Right atrium auricular region (tissue), 2 donors: Measurements from ENCODE around the gene ARID2. TPM values are rescaled to one million over a fixed set of nuclear protein-coding genes. Genes with fewer than 3 reads are reported as not detected.

Experiments used
- DNase-seq: peaks from one replicate; pipeline ENCODE4 v3.0.0-alpha.2; 2019; ENCODE audit warnings: low spot score
- H3K27ac ChIP-seq, 2 donors: fragments of 200-600 bp; sonication (generic); 1 replicate in 1 of 2; 2 replicates in 1 of 2; pipeline ENCODE4 v1.5.1; 2016 to 2019
- H3K27me3 ChIP-seq, 2 donors: fragments of 200-600 bp; sonication (generic); one replicate each; pipeline versions ENCODE4 v1.5.1 to v1.6.0; 2017 to 2019
- H3K36me3 ChIP-seq: fragments of 200-600 bp; sonication (generic); one replicate; pipeline ENCODE4 v1.5.1; 2016
- H3K4me1 ChIP-seq, 2 donors: fragments of 200-600 bp; sonication (generic); one replicate each; pipeline versions ENCODE4 v1.5.1 to v1.6.0; 2017 to 2019
- H3K4me3 ChIP-seq, 2 donors: fragments of 200-600 bp; sonication (generic); 1 replicate in 1 of 2; 2 replicates in 1 of 2; pipeline ENCODE4 v1.5.1; 2017 to 2019; ENCODE audit warnings: mild to moderate bottlenecking in 1 of 2, moderate library complexity in 1 of 2
- H3K9me3 ChIP-seq, 2 donors: fragments of 200-600 bp; sonication (generic); one replicate each; pipeline ENCODE4 v1.5.1; 2019
- total RNA-seq, 2 donors: library from RNA; depleted of rRNA; stranded (reverse); fragments of >200 nt; gene quantifications; one replicate each; pipeline ENCODE4 v1.1.0, GENCODE V29; 2016
- TF ChIP-seq, protein P1 (sequence below), 2 donors: fragments of 200-600 bp; sonication (generic); IDR thresholded peaks; one replicate each; pipeline ENCODE4 v1.5.1; 2019; ENCODE audit warnings: antibody characterized with exemption in 2 of 2

ARID2 gene
- total RNA-seq, 2 donors from 2014 or later = 13.7 to 19.5 TPM

DNA sequence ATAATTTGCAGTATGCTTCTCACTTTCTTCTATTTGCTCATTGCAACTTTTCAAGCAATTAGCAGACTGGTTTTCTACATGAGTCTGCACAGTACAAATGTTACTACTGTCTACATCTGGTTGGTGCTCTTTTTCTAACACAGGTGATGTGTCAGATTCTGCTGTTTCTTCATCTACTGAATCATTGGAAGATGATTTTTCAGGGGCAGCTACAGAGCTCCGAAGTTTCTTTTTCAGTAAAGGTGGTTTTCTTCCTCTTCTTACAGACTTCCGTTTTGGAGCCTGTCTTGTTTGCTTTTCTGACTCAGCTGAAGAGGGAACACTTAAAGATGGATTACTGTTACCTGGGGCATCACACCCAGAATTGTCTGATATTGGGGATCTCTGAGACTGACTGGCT lies 198.8 kb downstream of the ARID2 start:
- Histone ChIP-seq H3K4me1 (peaks cover 0 to under 1% of the 10 kb centered on the region in 2 donors), H3K36me3 (peaks cover 81% of the 10 kb centered on the region), H3K9me3 (no peaks in the 10 kb centered on the region), H3K27ac (no peak overlapping the region), H3K4me3 (no peak overlapping the region), H3K27me3 (no peaks in the 10 kb centered on the region)
- no peak for DNase-seq
- TF ChIP-seq, protein P1, sequence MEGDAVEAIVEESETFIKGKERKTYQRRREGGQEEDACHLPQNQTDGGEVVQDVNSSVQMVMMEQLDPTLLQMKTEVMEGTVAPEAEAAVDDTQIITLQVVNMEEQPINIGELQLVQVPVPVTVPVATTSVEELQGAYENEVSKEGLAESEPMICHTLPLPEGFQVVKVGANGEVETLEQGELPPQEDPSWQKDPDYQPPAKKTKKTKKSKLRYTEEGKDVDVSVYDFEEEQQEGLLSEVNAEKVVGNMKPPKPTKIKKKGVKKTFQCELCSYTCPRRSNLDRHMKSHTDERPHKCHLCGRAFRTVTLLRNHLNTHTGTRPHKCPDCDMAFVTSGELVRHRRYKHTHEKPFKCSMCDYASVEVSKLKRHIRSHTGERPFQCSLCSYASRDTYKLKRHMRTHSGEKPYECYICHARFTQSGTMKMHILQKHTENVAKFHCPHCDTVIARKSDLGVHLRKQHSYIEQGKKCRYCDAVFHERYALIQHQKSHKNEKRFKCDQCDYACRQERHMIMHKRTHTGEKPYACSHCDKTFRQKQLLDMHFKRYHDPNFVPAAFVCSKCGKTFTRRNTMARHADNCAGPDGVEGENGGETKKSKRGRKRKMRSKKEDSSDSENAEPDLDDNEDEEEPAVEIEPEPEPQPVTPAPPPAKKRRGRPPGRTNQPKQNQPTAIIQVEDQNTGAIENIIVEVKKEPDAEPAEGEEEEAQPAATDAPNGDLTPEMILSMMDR (IDR thresholded peaks at IDR 0.05) = no peak

DNA sequence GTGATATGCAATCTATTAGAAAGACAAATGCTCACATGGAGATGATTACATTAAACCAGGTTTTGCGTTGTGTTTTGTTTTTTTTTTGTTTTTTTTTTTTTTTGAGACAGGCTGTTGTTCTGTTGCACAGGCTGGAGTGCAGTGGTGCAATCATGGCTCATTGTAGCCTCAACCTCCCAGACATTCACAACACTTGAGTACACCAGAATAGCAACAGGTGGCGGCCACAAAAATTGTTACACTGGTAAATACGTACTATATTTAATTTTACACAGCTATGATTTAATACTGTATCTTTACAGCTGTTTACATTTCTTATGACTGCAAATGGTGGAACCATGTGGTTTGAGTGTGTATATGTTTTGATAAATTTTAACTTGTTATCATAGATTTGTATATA lies 200.9 kb downstream of the ARID2 start:
- Histone ChIP-seq H3K27me3 (no peaks in the 10 kb centered on the region), H3K4me1 (peaks cover 0 to 20% of the 10 kb centered on the region in 2 donors), H3K9me3 (no peaks in the 10 kb centered on the region), H3K36me3 (peaks cover 67% of the 10 kb centered on the region), H3K4me3 (no peak overlapping the region), H3K27ac (no peak overlapping the region)
- DNase-seq = no peak
- TF ChIP-seq, protein P1 (IDR thresholded peaks at IDR 0.05) = no peak

DNA sequence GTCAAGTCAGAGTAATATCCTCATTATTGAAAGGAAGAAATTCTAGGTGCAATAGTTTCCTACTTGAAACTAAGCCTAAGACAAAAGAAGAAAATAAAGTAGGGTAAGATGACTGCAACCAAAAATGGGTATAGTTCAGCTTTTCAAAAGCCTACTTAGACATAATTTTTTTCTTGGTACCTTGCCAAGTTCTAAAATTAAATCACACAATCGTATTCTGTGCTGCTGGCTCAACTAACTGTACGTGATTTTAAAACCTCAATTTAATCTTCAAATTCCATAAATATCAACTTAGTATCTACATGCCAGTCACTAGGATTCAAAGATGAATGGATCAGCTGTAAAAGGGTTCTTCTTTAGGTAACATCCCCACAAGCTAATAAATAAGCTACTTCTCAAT lies 204.0 kb downstream of the ARID2 start:
- Histone ChIP-seq H3K4me3 (no peak overlapping the region), H3K27me3 (no peaks in the 10 kb centered on the region), H3K4me1 (peaks cover 0 to 20% of the 10 kb centered on the region in 2 donors), H3K27ac (no peak overlapping the region), H3K9me3 (no peaks in the 10 kb centered on the region), H3K36me3 (peaks cover 47% of the 10 kb centered on the region)
- no peak for DNase-seq
- TF ChIP-seq, protein P1 (IDR thresholded peaks at IDR 0.05) = no peak

DNA sequence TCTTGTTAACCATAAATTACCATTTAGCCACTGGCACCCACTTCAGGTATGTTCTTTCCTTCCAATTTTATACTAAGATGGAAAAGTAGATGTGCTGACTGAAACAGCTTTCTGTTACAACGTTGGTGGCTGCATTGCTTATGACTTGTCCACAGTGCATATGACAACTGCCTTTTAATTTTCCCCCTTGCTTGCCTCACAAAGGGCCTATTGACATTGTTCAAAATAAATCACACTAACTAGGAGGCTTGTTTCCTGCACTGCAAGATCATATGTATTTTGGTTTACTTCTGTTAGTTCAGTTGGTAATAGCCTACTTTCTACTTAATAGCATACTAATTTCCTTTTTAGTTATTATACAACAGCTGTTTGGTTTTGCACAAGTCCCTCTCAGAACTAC lies 205.4 kb downstream of the ARID2 start:
- peaks cover 0 to 20% of the 10 kb centered on the region in 2 donors for H3K4me1 ChIP-seq
- DNase-seq = no peak
- H3K27ac ChIP-seq = no peak overlapping the region
- peaks cover 35% of the 10 kb centered on the region for H3K36me3 ChIP-seq
- TF ChIP-seq, protein P1 (IDR thresholded peaks at IDR 0.05) = no peak
- no peaks in the 10 kb centered on the region for H3K27me3 ChIP-seq
- H3K9me3 ChIP-seq = no peaks in the 10 kb centered on the region
- H3K4me3 ChIP-seq = no peak overlapping the region

DNA sequence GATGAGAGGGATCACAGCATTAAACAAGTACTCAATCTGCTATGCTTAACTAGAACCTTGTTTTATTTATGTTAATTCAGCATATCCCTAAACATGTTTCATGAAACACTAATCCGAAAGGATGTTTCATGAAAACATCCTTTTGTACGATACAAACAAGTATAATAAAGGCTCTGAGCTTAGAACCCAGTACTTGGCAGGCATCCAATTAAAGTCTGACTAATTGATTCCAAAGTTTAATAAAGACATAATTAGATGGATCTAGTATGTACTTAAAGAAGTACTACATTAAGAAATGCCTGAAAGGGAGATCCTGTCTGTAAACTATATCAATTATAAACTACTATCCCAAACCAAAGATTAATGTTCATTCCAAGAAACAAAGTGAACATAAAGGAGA lies 209.1 kb downstream of the ARID2 start:
- Histone ChIP-seq H3K27ac (no peak overlapping the region), H3K9me3 (no peaks in the 10 kb centered on the region), H3K4me1 (peaks cover 0 to 17% of the 10 kb centered on the region in 2 donors), H3K4me3 (no peak overlapping the region), H3K27me3 (no peaks in the 10 kb centered on the region), H3K36me3 (peaks cover 41% of the 10 kb centered on the region)
- TF ChIP-seq, protein P1 (IDR thresholded peaks at IDR 0.05) = no peak
- no peak for DNase-seq

DNA sequence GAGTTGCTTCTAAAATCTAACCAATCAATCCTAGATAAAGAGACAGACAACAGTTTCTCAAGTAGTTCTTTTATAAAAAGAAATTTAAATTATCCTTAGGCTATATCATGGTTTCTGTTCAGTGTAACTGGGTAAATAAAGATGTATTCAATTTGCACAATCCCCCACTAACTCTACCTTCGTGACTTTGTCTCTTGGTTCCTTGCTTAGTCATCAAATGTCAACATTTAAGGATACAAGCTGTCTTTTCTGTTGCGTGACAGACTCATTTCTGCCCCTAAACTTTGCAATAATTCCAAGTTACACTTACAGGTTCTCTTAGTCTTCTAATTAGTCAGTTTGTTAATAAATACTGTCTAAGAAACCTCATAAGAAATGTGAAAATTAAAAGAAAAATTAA lies 210.3 kb downstream of the ARID2 start:
- TF ChIP-seq, protein P1 (IDR thresholded peaks at IDR 0.05) = no peak
- DNase-seq = no peak
- Histone ChIP-seq H3K4me3 (no peak overlapping the region), H3K27ac (no peak overlapping the region), H3K36me3 (peaks cover 43% of the 10 kb centered on the region), H3K4me1 (peaks cover 0 to 6% of the 10 kb centered on the region in 2 donors), H3K27me3 (no peaks in the 10 kb centered on the region), H3K9me3 (no peaks in the 10 kb centered on the region)
